Body of pancreas (tissue), 4 donors: ENCODE results near the gene LDAH.

ENCODE experiments used
- POLR2A ChIP-seq, 3 donors: fragments of 450-650 bp; IDR thresholded peaks; one replicate each; pipeline ENCODE4 v1.6.1; 2016; ENCODE audit warnings: antibody characterized with exemption in 3 of 3, mild to moderate bottlenecking in 2 of 3
- TF ChIP-seq, protein P1 (sequence below), 7 experiments: fragments of 450-650 bp in 4 of 7; fragments of 200-600 bp in 3 of 7; sonication (generic) in 3 of 7; IDR thresholded peaks; one replicate each; pipeline ENCODE4 v1.5.1; 2016 to 2019; ENCODE audit warnings: antibody characterized with exemption in 7 of 7

DNA sequence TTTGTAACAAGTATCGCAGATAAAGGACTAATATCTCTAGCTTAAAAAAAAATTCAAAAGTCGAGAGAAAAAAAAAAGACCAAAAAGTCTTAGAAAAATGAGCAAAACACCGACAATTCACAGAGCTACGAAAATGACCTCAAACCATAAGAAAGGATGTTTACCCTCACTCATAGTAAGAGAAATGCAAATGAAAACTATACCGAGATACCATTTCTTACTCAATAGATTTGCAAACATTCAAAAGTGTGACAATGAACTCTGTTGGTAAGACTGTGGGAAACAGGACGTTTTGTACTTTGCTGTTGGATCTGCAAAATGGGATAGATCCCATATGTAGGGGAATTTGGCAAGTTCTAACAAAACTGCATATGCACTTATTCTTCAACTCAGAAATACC, 39.9 kb upstream of the LDAH start:
- TF ChIP-seq POLR2A (IDR thresholded peaks at IDR 0.05): no peak
- TF ChIP-seq, protein P1, sequence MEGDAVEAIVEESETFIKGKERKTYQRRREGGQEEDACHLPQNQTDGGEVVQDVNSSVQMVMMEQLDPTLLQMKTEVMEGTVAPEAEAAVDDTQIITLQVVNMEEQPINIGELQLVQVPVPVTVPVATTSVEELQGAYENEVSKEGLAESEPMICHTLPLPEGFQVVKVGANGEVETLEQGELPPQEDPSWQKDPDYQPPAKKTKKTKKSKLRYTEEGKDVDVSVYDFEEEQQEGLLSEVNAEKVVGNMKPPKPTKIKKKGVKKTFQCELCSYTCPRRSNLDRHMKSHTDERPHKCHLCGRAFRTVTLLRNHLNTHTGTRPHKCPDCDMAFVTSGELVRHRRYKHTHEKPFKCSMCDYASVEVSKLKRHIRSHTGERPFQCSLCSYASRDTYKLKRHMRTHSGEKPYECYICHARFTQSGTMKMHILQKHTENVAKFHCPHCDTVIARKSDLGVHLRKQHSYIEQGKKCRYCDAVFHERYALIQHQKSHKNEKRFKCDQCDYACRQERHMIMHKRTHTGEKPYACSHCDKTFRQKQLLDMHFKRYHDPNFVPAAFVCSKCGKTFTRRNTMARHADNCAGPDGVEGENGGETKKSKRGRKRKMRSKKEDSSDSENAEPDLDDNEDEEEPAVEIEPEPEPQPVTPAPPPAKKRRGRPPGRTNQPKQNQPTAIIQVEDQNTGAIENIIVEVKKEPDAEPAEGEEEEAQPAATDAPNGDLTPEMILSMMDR (IDR thresholded peaks at IDR 0.05): no peak
